Thoracic aorta (tissue), 2 donors: Measurements from ENCODE around the gene GMEB2. TPM values are rescaled to one million over a fixed set of nuclear protein-coding genes. Genes with fewer than 3 reads are reported as not detected.

Source experiments
- ATAC-seq: fragments of 150-250 bp; one replicate; pipeline ENCODE4 v1.8.0; 2017; ENCODE audit warnings: low read depth; ENCODE audit not compliant: insufficient number of reproducible peaks, low FRiP score
- DNase-seq: peaks from one replicate; pipeline ENCODE4 v3.0.0-alpha.2; 2020; ENCODE audit warnings: low spot score
- H3K27ac ChIP-seq, 2 donors: fragments of 200-600 bp; sonication (generic); 1 replicate in 1 of 2; 2 replicates in 1 of 2; pipeline ENCODE4 v1.5.1; 2016; ENCODE audit warnings: mild to moderate bottlenecking in 2 of 2, moderate library complexity in 2 of 2
- H3K27me3 ChIP-seq: fragments of 200-600 bp; sonication (generic); replicated peaks from 2 replicates; pipeline ENCODE4 v1.6.0; 2016; ENCODE audit warnings: mild to moderate bottlenecking; ENCODE audit not compliant: insufficient read depth
- H3K36me3 ChIP-seq: fragments of 200-600 bp; sonication (generic); one replicate; pipeline ENCODE4 v1.5.1; 2016
- H3K4me1 ChIP-seq, 2 donors: fragments of 200-600 bp; sonication (generic); 1 replicate in 1 of 2; 2 replicates in 1 of 2; pipeline versions ENCODE4 v1.5.1 to v1.6.0; 2016; ENCODE audit warnings: low read depth in 2 of 2, mild to moderate bottlenecking in 1 of 2; ENCODE audit not compliant: control insufficient read depth in 1 of 2
- H3K4me3 ChIP-seq: fragments of 200-600 bp; sonication (generic); 2 replicates; pipeline ENCODE4 v1.5.1; 2016; ENCODE audit warnings: mild to moderate bottlenecking
- H3K9me3 ChIP-seq: fragments of 200-600 bp; sonication (generic); 2 replicates; pipeline ENCODE4 v1.5.1; 2016
- total RNA-seq, 2 donors: library from RNA; depleted of rRNA; stranded (reverse); fragments of >200 nt; gene quantifications; one replicate each; pipeline versions ENCODE4 v1.1.0 to v1.2.3, GENCODE V29; 2016
- TF ChIP-seq, protein P1 (sequence below): fragments of 200-600 bp; sonication (generic); IDR thresholded peaks from one replicate; pipeline ENCODE4 v1.5.1; 2019; ENCODE audit warnings: antibody characterized with exemption

The GMEB2 gene
- total RNA-seq, 2 donors from 2014 or later, result 10.0 to 14.7 TPM

- Histone ChIP-seq H3K4me1 (peaks cover 0 to 5% of the 10 kb centered on the region in 2 donors), H3K27ac (no peak overlapping the region), H3K36me3 (no peaks in the 10 kb centered on the region), H3K9me3 (no peaks in the 10 kb centered on the region), H3K4me3 (no peak overlapping the region), H3K27me3 (no peaks in the 10 kb centered on the region)
- ATAC-seq (no peak), DNase-seq (no peak)
- TF ChIP-seq, protein P1, sequence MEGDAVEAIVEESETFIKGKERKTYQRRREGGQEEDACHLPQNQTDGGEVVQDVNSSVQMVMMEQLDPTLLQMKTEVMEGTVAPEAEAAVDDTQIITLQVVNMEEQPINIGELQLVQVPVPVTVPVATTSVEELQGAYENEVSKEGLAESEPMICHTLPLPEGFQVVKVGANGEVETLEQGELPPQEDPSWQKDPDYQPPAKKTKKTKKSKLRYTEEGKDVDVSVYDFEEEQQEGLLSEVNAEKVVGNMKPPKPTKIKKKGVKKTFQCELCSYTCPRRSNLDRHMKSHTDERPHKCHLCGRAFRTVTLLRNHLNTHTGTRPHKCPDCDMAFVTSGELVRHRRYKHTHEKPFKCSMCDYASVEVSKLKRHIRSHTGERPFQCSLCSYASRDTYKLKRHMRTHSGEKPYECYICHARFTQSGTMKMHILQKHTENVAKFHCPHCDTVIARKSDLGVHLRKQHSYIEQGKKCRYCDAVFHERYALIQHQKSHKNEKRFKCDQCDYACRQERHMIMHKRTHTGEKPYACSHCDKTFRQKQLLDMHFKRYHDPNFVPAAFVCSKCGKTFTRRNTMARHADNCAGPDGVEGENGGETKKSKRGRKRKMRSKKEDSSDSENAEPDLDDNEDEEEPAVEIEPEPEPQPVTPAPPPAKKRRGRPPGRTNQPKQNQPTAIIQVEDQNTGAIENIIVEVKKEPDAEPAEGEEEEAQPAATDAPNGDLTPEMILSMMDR, result no peak
These were observed 84.8 kb downstream of the GMEB2 start for GRCh38 chr20:63542031-63542559.

GRCh38 chr20:63541371-63541770 lies 85.5 kb downstream of the GMEB2 start:
- ATAC-seq (no peak), DNase-seq (no peak)
- Histone ChIP-seq H3K4me3 (no peak overlapping the region), H3K9me3 (no peaks in the 10 kb centered on the region), H3K36me3 (no peaks in the 10 kb centered on the region), H3K4me1 (peaks cover 0 to 5% of the 10 kb centered on the region in 2 donors), H3K27me3 (no peaks in the 10 kb centered on the region), H3K27ac (no peak overlapping the region)
- TF ChIP-seq, protein P1, result no peak

- TF ChIP-seq, protein P1, result no peak
- no peaks in the 10 kb centered on the region for H3K36me3 ChIP-seq
- H3K27ac ChIP-seq, result no peak overlapping the region
- no peaks in the 10 kb centered on the region for H3K27me3 ChIP-seq
- H3K4me3 ChIP-seq, result no peak overlapping the region
- H3K4me1 ChIP-seq, result peaks cover 0 to 5% of the 10 kb centered on the region in 2 donors
- ATAC-seq (no peak), DNase-seq (no peak)
- H3K9me3 ChIP-seq, result no peaks in the 10 kb centered on the region
These were observed 86.3 kb downstream of the GMEB2 start for GRCh38 chr20:63540417-63541186.

- Histone ChIP-seq H3K9me3 (no peaks in the 10 kb centered on the region), H3K27ac (no peak overlapping the region), H3K27me3 (no peaks in the 10 kb centered on the region), H3K4me3 (no peak overlapping the region), H3K36me3 (no peaks in the 10 kb centered on the region), H3K4me1 (peaks cover 0 to 5% of the 10 kb centered on the region in 2 donors)
- TF ChIP-seq, protein P1, result no peak
- no peak for ATAC-seq
- no peak for DNase-seq
These were observed 87.2 kb downstream of the GMEB2 start for GRCh38 chr20:63539441-63540370.

- H3K4me1 ChIP-seq, result peaks cover 0 to 5% of the 10 kb centered on the region in 2 donors
- no peak overlapping the region for H3K27ac ChIP-seq
- H3K9me3 ChIP-seq, result no peaks in the 10 kb centered on the region
- no peaks in the 10 kb centered on the region for H3K36me3 ChIP-seq
- H3K27me3 ChIP-seq, result no peaks in the 10 kb centered on the region
- no peak for ATAC-seq
- TF ChIP-seq, protein P1, result no peak
- no peak overlapping the region for H3K4me3 ChIP-seq
- DNase-seq, result no peak
These were observed 87.8 kb downstream of the GMEB2 start for GRCh38 chr20:63539092-63539430.
